Sciatic nerve (tissue), 2 donors: ENCODE measurements around the gene PARD3B. TPM values are rescaled to one million over a fixed set of nuclear protein-coding genes. Genes with fewer than 3 reads are reported as not detected.

Experiments used
- ATAC-seq: fragments of 200-7000 bp; cut with Tn5 transposase; one replicate; pipeline ENCODE4 v1.9.1; 2020; ENCODE audit warnings: mild to moderate bottlenecking, moderate library complexity
- DNase-seq: peaks from one replicate; pipeline ENCODE4 v3.0.0-alpha.2; 2020; ENCODE audit warnings: low spot score
- intact Hi-C: fragments of 100-400 bp; cut with DNase I; formaldehyde crosslinking; loops from one replicate; pipeline ENCODE4 v1.14.2; 2022
- total RNA-seq: library from RNA; stranded (reverse); fragmentation: NEBNext Ultra II Directional; extraction: Animal tissue kit (Norgen Biotek cat#: 25700); gene quantifications from one replicate; pipeline ENCODE4 v1.2.1, GENCODE V29; 2021
- donor health status: DM: no; HTN: no; CAD: no.
- donor health status: DM: no; HTN: no; CAD: no.

Gene PARD3B
- total RNA-seq, 1 donor from 2014 or later, result 100 TPM

DNA sequence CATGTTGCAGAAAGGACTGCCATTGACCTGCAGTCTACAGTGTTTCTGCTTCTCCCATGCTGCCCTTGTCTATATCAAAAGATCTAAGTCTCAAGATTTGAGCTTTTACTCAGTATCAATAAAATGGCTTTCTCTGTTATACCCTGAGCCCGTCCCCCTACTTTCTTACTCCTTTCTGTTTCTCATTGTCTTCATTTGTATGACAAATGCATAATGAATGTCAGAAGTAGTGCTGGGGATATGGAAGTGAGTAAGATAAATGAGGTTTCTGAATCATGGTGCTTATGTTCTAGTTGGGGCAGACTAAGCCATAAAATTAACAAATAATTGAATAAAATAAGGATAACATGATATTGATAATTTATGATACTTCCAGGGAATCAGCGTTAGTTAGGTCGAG is 128.6 kb downstream of the PARD3B start:
- no peak for ATAC-seq
- intact Hi-C loops, result no loop called here
- DNase-seq, result no peak

- intact Hi-C loops, result no loop called here
- DNase-seq (no peak), ATAC-seq (no peak)
These were observed 132.8 kb downstream of the PARD3B start for GRCh38 chr2:204678031-204678430.

DNA sequence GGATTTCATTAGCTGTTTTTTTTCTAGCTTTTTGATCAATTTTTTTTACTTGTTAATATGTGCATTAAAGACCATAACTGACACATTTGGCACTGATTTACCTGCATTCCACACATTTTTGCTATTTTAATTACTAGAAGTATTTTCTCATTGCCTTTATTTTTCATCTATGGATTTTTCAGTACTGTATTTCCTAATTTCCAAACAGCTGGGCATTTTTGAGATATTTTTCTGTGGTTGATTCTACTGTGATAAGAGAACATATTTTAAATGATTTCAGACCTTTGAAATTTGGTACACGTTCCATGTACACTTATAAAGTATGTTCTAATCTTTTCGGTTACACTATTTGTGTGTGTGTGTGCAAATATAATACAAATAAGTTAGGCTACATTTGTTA is 135.3 kb downstream of the PARD3B start:
- DNase-seq (no peak), ATAC-seq (no peak)
- intact Hi-C loops, result no loop called here

DNA sequence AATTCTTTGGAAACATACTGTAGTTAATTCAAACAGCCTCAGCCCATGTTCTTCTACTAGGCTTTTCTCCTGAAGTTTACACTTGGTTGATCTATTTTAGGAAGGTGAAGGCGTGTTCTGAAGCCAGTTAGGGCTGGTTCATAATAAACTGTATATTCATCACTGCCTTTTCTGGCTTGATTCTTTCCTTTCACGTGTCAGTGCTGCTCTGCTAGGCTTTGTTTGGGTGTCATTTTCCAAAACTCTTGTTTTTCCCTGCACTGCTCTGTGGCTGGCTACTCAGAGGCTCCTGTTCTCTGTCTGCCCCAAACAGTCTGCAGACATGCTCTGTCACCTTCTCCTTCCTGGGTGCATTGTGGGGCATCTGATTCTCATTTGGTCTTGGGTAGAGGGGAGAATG is 136.1 kb downstream of the PARD3B start:
- ATAC-seq, result peak; percentile 80
- no peak for DNase-seq
- intact Hi-C loops, result no loop called here

- ATAC-seq (no peak), DNase-seq (no peak)
- intact Hi-C loops, result no loop called here
These were observed 138.1 kb downstream of the PARD3B start for GRCh38 chr2:204683384-204683783.

GRCh38 chr2:204686406-204686805 is 141.1 kb downstream of the PARD3B start:
- ATAC-seq (peak; percentile 58), DNase-seq (no peak)
- intact Hi-C loops, result no loop called here

- DNase-seq (no peak), ATAC-seq (no peak)
- intact Hi-C loops, result no loop called here
These were observed 142.5 kb downstream of the PARD3B start for GRCh38 chr2:204687776-204688175.

DNA sequence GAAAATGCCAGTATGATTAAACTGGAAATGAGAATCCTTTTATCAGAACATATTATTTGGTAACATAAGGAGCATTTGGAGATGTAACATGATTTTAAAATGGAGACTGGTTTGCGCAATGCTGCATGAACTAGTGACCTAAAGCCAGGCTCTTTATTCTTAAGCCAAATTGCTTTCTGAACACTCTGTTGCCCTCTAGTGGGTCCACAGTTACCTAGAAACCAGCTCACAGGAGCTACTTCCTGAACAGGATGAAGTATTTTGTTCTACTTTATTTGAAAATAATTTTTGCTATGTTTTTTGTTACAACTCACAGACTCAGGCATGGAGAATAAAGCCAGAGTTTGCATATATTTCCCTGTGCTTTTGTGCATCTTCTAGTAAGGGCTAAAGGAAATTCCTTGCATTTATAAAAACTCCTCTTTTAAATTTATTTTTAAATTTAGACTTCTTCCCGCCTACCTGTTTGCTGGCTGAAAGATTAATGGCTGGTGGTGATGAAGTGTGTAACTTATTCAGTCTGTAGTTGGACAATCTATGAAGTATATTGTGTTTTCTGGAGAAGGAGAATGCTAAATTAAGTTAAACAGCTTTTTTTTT is 146.7 kb downstream of the PARD3B start:
- DNase-seq, result no peak

GRCh38 chr2:204692790-204693189 is 147.5 kb downstream of the PARD3B start:
- ATAC-seq, result no peak
- DNase-seq, result no peak
- intact Hi-C loops, result loop anchor here (10.0 kb wide), 1 partner anchor 368 kb away; no protein-coding TSS in a partner anchor

More for the DNA sequence above, 146.7 kb downstream of the PARD3B start:
- peak; percentile 93 for ATAC-seq
- intact Hi-C loops, result loop anchor here (10.0 kb wide), 1 partner anchor 367 kb away; no protein-coding TSS in a partner anchor

DNA sequence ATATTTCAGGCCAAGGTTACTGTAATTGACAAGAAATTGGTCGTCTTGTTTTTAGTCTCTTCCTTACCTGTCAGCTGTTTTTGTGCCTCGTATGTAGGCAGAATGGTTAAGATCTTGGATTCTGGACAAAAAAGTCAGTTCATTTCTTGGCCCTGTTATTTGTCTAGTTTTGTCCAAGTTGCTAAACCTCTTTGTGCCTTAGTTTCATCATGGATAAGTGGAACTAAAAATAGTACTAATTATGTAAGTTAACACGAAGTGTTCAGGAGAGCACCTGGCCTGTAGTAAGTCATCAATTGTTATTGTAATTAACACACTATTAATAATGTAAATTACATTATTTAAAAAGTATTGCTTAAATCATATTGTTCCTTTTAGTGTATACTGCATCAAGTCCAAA is 148.0 kb downstream of the PARD3B start:
- ATAC-seq, result no peak
- intact Hi-C loops, result loop anchor here (10.0 kb wide), 1 partner anchor 368 kb away; no protein-coding TSS in a partner anchor
- DNase-seq, result no peak

- intact Hi-C loops, result loop anchor here (10.0 kb wide), 1 partner anchor 371 kb away; no protein-coding TSS in a partner anchor
- ATAC-seq (no peak), DNase-seq (no peak)
These were observed 150.2 kb downstream of the PARD3B start for GRCh38 chr2:204695506-204695905.

GRCh38 chr2:204696124-204696523 is 150.8 kb downstream of the PARD3B start:
- no peak for ATAC-seq
- no peak for DNase-seq
- intact Hi-C loops, result loop anchor here (10.0 kb wide), 1 partner anchor 371 kb away; no protein-coding TSS in a partner anchor

DNA sequence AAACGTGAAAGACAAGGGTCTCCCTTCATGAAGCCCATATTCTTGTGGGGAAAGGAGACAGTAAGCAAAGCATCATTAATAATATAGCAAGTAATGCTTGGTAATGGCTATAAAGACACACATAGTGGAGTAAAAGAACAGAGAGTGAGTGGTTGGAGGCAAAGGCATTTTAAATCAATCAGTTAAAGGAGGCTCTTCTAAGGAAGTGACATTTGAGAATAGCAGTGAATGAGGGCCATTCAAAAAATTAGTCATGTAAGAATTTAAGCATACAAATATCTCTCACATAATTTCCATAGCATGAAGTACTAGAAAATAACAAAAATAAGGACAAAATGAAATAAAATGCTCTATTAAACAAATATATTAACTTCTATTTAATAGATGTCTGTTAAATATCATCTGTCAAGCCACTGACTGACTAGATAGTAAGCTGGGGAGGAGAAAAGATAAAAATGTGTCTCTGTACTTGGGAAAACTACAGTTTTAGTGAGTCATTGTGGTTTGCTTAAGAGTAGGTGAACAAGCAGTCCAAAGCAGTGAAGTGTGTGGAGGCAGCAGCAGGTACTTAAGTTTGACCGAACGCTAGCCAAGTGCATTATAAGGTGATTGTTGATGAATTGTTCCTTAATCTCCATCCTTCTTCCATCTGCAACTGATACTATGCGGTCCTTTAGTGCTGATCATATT is 160.1 kb downstream of the PARD3B start:
- ATAC-seq, result no peak
- no peak for DNase-seq
- intact Hi-C loops, result no loop called here

GRCh38 chr2:204706939-204707338 is 161.7 kb downstream of the PARD3B start:
- no peak for ATAC-seq
- DNase-seq, result no peak
- intact Hi-C loops, result no loop called here

DNA sequence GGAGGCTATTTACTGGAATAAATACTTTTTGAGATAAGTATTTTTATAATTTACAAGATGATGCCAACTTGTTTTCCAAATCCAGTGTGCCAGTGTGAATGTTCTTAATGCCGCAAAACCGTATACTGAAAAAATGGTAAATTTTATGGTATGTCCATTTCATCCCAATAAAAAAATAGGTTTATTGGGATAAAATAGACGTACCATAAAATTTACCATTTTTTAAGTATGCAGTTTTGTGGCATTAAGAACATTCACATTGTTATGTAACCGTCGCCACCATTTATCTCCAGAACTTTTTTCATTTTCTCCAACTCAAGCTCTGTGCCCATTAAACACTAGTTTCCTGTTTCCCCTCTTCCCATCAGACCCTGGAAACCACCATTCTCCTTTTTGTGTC is 167.9 kb downstream of the PARD3B start:
- intact Hi-C loops, result no loop called here
- ATAC-seq (no peak), DNase-seq (no peak)

DNA sequence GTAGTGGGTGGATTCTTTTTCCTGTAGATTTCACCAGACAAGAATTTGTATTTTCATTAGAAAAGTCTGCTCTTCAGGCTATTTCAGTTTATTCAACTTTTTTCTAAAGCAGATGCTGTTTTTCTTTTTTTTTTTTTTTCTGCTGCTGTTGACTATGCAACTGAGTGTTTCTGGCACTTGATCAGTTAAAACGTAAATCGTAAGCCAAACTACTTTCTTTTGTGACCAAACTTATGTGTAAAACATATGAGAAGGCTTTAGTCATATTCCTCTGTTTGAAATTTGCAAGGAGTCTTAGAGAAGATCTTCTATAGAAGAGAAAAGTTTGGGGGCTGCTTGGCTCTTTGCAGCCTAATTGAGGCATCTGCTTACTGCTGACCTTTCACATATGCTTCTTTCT is 170.1 kb downstream of the PARD3B start:
- ATAC-seq (no peak), DNase-seq (no peak)
- intact Hi-C loops, result no loop called here

DNA sequence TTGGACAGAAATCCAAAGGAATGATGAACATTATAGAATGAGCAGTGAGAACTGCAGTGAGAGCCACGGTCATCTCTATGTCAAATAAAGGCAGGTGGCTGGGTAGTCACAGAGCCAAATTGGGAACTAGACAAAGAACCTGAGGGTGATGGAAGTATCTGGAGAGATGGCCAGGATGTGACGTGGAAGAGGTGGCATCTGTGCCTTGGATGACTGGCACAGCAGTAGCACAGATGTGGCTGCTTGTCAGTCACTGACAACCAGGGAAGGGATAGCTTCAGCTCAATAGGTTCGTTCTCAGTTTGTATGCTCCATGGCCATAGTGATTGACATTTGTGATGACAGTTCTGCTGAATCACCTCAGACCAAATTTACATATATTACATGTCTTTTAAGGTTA is 172.3 kb downstream of the PARD3B start:
- ATAC-seq (no peak), DNase-seq (no peak)
- intact Hi-C loops, result no loop called here

DNA sequence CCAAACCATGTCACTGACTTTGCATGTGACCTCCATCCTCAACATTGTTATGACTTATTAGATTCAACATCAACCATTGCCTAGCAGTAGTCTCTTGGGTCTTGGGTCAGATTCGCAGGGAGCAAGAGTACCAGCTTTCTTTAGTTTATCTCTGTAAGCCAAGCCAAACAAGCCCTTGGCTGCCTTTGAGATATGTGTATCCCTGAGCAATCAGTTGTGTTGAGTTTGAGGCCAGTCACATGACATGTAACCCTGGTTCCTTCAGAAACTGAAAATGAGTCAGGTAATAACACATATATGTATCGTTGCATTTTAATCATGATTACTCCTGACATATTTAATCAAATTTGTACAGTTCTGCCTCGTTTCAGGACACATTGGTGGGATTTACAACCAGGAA is 173.3 kb downstream of the PARD3B start:
- DNase-seq, result no peak
- intact Hi-C loops, result no loop called here
- peak; percentile 64 for ATAC-seq

DNA sequence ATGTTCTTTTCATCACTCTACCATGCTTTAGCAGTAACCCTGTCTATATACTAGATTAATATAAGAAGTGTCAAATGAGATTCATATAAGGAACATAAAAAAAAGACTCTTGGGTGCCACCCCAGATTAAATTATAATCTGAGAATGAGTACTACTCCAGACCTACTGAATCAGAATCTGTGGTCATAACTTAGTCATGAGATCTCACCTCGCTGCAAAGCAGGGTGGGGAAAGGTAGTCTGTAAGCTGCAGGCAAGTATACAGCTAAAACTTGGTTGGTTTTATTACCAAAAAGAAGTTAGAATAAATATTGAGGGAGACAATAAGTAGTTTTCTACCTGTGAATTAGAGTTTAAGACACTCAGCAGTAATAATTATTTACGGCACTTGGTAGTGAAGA is 175.6 kb downstream of the PARD3B start:
- intact Hi-C loops, result no loop called here
- DNase-seq (no peak), ATAC-seq (no peak)

DNA sequence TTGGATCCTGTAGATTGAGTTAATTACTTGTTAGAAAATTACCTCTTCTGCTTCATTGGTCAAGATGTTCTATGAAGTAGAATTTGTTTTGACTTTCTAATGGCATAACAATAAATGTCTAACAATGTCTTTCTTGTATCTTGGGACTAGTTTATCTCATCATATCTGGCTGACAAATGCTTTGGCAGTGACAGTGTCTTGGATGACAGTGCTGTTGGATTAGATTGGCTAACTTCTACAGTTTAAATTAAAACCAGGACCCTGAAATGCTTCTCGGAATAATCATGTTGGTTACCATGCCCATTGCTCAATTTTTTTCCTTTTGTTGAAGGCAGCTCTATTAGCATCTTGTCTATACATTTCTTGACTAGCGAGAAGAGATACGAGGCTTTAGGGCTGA is 176.9 kb downstream of the PARD3B start:
- ATAC-seq (no peak), DNase-seq (no peak)
- intact Hi-C loops, result no loop called here

GRCh38 chr2:204722691-204723090 is 177.4 kb downstream of the PARD3B start:
- intact Hi-C loops, result no loop called here
- ATAC-seq, result no peak
- DNase-seq, result no peak
